Cortex of kidney (tissue), 1 donor: ENCODE measurements around the gene ADAMTS19.

Source experiments
- DNase-seq: peaks from one replicate; lab custom pipeline; 2025; lab: John Stamatoyannopoulos, UW

ADAMTS19 gene

DNA sequence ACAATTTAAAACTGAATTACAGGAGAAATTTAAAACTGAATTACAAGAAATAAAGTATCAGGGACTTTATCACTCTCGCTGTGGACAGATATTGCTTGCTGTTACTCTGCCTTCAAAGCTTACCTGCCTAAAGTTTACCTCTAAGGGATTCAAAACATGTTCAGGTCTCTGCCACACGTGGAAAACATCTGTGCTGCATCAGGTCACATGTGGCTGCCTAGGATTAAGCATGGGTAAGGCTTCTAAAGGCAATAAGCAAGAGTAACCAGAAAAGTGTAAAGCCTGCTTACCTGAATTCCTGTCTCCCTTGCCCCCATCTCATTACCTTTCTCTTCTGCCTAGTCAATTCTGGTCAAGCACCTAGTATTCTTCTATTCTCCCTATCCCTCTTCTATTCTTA lies 306.7 kb downstream of the ADAMTS19 start:
- DNase-seq, result no peak

DNA sequence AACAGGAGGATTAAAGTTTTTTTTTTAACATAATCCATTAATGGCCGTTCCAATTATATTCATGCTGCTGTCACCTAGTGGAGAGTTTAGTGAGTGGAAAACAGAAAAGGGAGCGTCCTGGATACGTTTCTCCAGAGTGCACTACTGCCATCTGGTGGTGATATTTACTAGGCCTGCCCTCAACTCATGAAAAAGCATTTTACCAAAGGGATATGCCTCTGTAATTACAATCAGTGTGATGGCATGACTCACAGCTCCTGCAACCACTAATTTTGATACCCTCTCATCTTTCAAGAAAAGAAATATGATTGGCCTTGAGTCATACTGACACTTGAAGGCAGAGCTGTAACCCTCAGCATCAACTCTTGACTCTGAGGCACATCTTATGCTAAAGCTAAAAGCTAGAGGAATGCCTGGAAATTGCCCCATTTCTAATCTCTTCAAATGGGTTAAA lies 307.9 kb downstream of the ADAMTS19 start:
- no peak for DNase-seq

DNA sequence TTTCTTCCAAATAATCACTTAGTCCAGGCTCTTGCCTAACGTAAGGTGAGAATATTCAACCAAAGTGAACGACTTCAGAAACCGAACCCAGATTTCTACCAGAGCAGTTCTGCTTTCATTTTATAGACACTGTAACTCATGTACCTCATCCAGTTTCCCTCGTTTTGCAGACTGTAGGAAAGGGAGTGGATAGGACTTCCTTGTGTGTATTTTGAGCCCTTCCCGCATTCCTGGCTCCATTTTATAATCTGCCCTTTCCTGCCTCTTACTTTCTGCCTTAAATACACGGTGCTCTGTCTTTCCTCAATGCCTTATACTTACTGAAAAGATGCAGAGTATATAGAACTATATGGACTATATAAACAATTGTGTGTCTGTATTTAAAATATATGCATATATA lies 308.6 kb downstream of the ADAMTS19 start:
- DNase-seq, result no peak

DNA sequence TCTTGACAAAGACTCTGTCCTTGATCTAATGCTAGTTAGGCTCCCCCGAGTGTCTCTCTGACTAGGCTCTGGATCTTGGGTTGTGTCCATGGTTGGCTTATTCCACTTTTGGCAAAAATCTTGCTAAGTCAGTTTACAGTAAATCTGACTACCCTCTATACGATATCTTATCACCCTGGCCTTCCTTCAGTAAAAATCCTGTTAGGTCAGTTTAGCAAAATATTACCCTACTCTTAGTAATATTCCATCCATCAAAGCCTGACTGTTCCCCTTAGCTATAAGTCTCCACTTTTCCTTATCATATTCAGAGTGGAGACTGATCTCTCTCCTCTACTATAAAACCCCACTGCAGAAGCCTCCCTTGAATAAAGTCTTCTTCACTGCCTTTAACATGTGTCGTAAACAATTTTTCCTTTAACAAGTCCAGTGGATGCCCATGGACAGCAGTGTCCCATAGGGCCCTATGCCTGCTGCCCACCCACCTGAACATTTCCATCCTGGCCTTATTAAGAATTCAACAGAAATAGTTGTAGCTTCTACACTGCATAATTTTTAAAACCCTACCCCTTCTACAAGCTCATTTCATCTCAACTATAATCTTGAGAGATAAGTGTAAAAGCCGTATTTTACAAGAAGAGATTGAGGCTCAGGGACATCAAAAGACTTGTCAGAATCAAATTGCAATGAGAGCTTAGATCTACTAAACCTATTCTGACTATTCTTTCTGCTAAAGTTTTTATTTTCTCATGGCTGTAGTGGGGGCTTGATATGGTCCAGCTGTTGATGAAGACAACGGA lies 310.1 kb downstream of the ADAMTS19 start:
- no peak for DNase-seq

DNA sequence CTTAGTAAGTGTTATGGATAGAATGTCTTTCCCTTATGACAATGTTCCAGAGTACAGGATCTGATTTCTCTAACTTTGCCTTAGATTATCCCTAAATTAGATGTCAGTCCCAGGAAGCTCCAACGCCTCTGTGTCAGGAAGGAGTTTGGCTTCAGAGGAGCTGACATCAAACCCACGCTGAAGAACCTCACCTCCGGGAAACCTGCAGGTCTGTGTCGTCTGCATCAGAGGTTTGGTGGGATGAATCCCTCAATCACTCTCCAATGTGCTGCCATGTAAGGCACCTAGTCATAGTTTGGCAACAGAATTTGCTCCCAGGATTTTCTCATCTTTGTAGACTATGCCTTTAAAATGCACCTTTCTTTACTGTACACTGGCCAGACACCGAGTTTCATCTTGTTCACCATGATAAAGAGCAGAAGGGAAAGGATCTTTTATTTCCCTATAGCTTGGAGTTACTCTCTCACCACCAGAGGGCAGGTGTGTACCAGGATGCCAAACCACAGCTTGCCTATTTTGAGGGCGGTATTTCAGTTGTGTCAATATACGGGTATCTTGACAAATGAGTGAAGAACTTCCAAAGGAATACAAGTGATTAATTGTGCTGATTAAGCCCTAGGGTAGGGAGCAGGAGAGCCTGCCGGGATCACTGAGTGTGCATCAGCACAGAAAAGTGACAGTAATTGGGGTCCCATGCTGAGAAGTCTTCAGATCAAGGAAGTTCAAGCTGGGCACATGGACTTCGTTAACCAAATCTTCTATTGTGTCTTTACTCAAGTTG lies 311.1 kb downstream of the ADAMTS19 start:
- no peak for DNase-seq

DNA sequence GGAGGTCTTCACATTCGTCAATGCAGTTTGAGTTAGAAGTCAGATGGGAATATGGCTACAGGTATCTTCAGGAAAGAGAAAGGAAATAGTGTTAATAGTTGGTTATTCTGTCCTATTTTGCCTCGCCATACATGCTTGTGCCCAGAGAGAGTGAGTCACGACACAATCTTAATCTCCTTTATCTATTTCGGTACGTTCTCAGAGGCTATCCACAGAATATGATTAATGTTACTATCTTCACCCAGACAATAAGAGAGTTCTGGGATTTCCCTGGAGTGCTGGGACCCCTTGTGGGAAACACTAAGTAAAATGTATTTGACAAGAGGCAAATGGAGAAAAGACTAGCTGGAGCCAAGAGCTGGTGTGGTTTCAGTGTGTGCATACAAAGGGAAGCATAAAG lies 313.3 kb downstream of the ADAMTS19 start:
- DNase-seq, result no peak

DNA sequence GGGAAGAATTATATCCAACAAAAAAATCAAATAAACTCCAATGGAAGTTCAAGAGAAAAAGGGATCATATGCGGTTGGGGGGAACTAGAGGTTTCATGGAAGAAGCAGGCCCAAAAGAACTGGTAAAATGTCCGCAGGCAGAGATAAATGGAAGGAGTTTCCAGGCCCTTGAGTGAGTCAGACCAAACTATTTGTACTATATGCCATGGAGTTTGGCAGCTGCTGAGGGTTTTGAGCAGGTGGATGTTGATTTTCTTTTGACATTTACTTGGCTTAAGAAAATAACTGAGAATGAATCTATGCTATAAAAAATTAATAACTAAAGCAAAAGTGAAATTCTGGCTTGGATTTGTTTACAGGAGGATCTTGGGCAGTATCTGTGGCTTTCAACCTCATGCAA lies 321.5 kb downstream of the ADAMTS19 start:
- no peak for DNase-seq
